Pancreas (tissue), 10 donors: ENCODE data around the gene ERBB4. TPM values are rescaled to one million over a fixed set of nuclear protein-coding genes. Genes with fewer than 3 reads are reported as not detected.

Experiments
- ATAC-seq, 4 donors: fragments of 200-7000 bp; cut with Tn5 transposase; one replicate each; pipeline versions ENCODE4 v1.8.0 to v1.9.1; 2020; ENCODE audit warnings: mild to moderate bottlenecking in 4 of 4, moderate library complexity in 4 of 4
- DNase-seq, 6 donors: peaks; one replicate each; pipeline ENCODE4 v3.0.0-alpha.2; 2020
- FAIRE-seq: peaks from 2 replicates; lab custom pipeline; 2012; peaks lifted over from hg19 to GRCh38; lab: Jason Lieb, UNC
- H3K27ac ChIP-seq, 4 donors: fragments of 200-600 bp; sonication (generic); 1 replicate in 3 of 4; 2 replicates in 1 of 4; pipeline versions ENCODE4 v1.5.0 to v1.8.0; 2020
- H3K27me3 ChIP-seq, 4 donors: fragments of 200-600 bp; one replicate each; pipeline ENCODE4 v1.8.0; 2021
- H3K36me3 ChIP-seq, 3 donors: fragments of 200-600 bp; sonication (generic) in 1 of 3; one replicate each; pipeline versions ENCODE4 v1.5.0 to v1.8.0; 2020 to 2021
- H3K4me1 ChIP-seq, 3 donors: fragments of 200-600 bp; one replicate each; pipeline ENCODE4 v1.8.0; 2021
- H3K4me3 ChIP-seq, 4 donors: fragments of 200-600 bp; sonication (generic) in 2 of 4; one replicate each; pipeline versions ENCODE4 v1.5.0 to v1.8.0; 2020 to 2021
- H3K9me3 ChIP-seq, 4 donors: fragments of 200-600 bp; one replicate each; pipeline ENCODE4 v1.8.0; 2021
- WGBS, 2 donors: extraction: QIAGEN DNeasy Blood & Tissue Kit; methylation state at CpG; one replicate each; pipeline ENCODE4 v1.1.7; 2013; 5-methylcytosine and 5-hydroxymethylcytosine counted together
- intact Hi-C, 3 donors: fragments of 100-400 bp; cut with DNase I; formaldehyde crosslinking; loops; one replicate each; pipeline versions ENCODE4 v1.11.1 to v1.14.2; 2022
- microRNA-seq, 2 donors: library from miRNA; unstranded; fragments of <30 nt; microRNA quantifications; one replicate each; pipeline versions ENCODE4 to v1.1.0, GENCODE V29; 2019 to 2020
- polyA plus RNA-seq, 2 donors: library from polyadenylated mRNA; stranded (reverse); fragments of 200-250 nt; gene quantifications; one replicate each; pipeline ENCODE4 v1.2.3, GENCODE V29; 2013
- total RNA-seq, 6 donors: library from RNA; stranded (reverse); fragmentation: NEBNext Ultra II Directional in 4 of 6; extraction: Animal tissue kit (Norgen Biotek cat#: 25700) in 4 of 6; gene quantifications; one replicate each; pipeline versions ENCODE4 v1.2.1 to v1.2.4, GENCODE V29; 2021 to 2023
- TF ChIP-seq, protein P1 (sequence below), 4 donors: fragments of 200-600 bp; sonication (generic) in 3 of 4; IDR thresholded peaks; one replicate each; pipeline versions ENCODE4 v1.5.0 to v1.8.0; 2021; ENCODE audit warnings: antibody characterized with exemption in 4 of 4
- donor health status: healthy with polysubstance abuse.
- donor health status: DM: no; HTN: no; CAD: no; lungs with moderate emphysema.
- donor health status: DM: no; HTN: no; CAD: no.
- donor health status: control.
- donor health status: control.
- donor health status: Bipolar disorder and iron deficiency.
- donor health status: DM: yes; HTN: yes; CAD: no.
- donor health status: DM: no; HTN: no; CAD: no.
- donor health status: DM: no; HTN: no; CAD: no.
- donor health status: DM: yes; HTN: yes; CAD: no.

Gene ERBB4
- total and polyA plus RNA-seq, 8 donors = 0.30 to 5.0 (median 3.3) TPM

DNA sequence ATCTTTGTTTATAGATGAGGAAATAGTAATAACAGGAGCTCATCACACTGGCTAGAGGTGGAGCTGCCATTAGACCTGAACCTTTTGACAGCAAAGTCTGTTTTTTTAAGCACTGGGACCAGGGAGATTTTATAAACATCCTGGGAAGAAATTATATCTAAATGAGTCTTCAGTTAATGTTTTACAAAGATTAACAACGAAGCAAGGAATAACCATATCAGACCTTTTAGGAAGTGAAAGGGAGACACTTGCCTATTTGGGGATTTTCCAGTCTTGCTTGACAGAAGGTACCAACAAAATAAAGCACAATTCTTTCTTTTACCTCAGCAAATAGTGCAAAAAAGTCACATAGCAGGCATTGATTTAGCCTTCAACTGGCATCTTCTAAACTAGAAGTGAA lies 1205.2 kb downstream of the ERBB4 start:
- Histone ChIP-seq H3K27me3 (no peaks in the 10 kb centered on the region), H3K9me3 (no peaks in the 10 kb centered on the region), H3K4me3 (no peak overlapping the region), H3K36me3 (no peaks in the 10 kb centered on the region), H3K27ac (no peak overlapping the region), H3K4me1 (no peaks in the 10 kb centered on the region)
- peak in 2 of 4 donors; percentile 18 to 42 for ATAC-seq
- no peak for DNase-seq
- no peak for FAIRE-seq
- 5 to 7% methylated on average over 1 of the region's 1 CpG for WGBS, 2 donors
- intact Hi-C loops = no loop called here
- TF ChIP-seq, protein P1, sequence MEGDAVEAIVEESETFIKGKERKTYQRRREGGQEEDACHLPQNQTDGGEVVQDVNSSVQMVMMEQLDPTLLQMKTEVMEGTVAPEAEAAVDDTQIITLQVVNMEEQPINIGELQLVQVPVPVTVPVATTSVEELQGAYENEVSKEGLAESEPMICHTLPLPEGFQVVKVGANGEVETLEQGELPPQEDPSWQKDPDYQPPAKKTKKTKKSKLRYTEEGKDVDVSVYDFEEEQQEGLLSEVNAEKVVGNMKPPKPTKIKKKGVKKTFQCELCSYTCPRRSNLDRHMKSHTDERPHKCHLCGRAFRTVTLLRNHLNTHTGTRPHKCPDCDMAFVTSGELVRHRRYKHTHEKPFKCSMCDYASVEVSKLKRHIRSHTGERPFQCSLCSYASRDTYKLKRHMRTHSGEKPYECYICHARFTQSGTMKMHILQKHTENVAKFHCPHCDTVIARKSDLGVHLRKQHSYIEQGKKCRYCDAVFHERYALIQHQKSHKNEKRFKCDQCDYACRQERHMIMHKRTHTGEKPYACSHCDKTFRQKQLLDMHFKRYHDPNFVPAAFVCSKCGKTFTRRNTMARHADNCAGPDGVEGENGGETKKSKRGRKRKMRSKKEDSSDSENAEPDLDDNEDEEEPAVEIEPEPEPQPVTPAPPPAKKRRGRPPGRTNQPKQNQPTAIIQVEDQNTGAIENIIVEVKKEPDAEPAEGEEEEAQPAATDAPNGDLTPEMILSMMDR (IDR thresholded peaks at IDR 0.05) = no peak

GRCh38 chr2:211331736-211332135 lies 1206.9 kb downstream of the ERBB4 start:
- intact Hi-C loops = no loop called here
- no peak for FAIRE-seq

GRCh38 chr2:211329882-211330281 lies 1208.7 kb downstream of the ERBB4 start:
- FAIRE-seq (no peak), DNase-seq (no peak), ATAC-seq (no peak)
- 78 to 86% methylated on average over 10 of the region's 10 CpGs for WGBS, 2 donors
- no peaks in the 10 kb centered on the region for H3K4me1 ChIP-seq
- intact Hi-C loops = no loop called here
- no peak overlapping the region for H3K27ac ChIP-seq
- H3K36me3 ChIP-seq = no peaks in the 10 kb centered on the region
- TF ChIP-seq, protein P1 (IDR thresholded peaks at IDR 0.05) = no peak
- H3K4me3 ChIP-seq = no peak overlapping the region
- H3K27me3 ChIP-seq = no peaks in the 10 kb centered on the region
- no peaks in the 10 kb centered on the region for H3K9me3 ChIP-seq

More at GRCh38 chr2:211331736-211332135, 1206.9 kb downstream of the ERBB4 start:
- no peak for ATAC-seq
- Histone ChIP-seq H3K4me1 (no peaks in the 10 kb centered on the region), H3K27ac (no peak overlapping the region), H3K9me3 (no peaks in the 10 kb centered on the region), H3K36me3 (no peaks in the 10 kb centered on the region), H3K27me3 (no peaks in the 10 kb centered on the region), H3K4me3 (no peak overlapping the region)
- 60 to 64% methylated on average over 2 of the region's 2 CpGs for WGBS, 2 donors
- TF ChIP-seq, protein P1 (IDR thresholded peaks at IDR 0.05) = no peak
- no peak for DNase-seq

DNA sequence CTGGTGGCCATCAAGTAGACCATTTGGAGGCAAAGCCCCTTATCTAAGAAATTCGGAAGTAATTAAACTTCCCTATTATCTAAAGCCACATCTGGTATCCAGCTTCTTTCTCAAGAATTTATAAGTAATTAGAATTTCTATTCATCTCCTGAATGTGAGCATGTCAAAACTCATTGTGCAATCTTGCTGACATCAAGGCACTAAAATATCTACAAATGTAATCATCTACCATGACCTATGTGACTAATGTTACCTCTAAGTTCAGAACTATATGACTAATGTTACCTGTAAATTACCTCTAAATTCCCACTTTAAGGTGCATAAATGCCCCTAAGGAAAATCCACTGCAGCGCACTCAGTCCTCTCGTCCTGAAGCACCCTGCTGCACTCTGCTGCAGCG lies 1209.2 kb downstream of the ERBB4 start:
- Histone ChIP-seq H3K9me3 (no peaks in the 10 kb centered on the region), H3K36me3 (no peaks in the 10 kb centered on the region), H3K27ac (no peak overlapping the region), H3K27me3 (no peaks in the 10 kb centered on the region), H3K4me1 (no peaks in the 10 kb centered on the region), H3K4me3 (no peak overlapping the region)
- FAIRE-seq (no peak), ATAC-seq (no peak), DNase-seq (no peak)
- 75 to 81% methylated on average over 4 of the region's 4 CpGs for WGBS, 2 donors
- TF ChIP-seq, protein P1 (IDR thresholded peaks at IDR 0.05) = no peak
- intact Hi-C loops = no loop called here

GRCh38 chr2:211328126-211328525 lies 1210.5 kb downstream of the ERBB4 start:
- Histone ChIP-seq H3K27ac (no peak overlapping the region), H3K9me3 (no peaks in the 10 kb centered on the region), H3K27me3 (no peaks in the 10 kb centered on the region), H3K4me3 (no peak overlapping the region), H3K36me3 (no peaks in the 10 kb centered on the region), H3K4me1 (no peaks in the 10 kb centered on the region)
- no peak for FAIRE-seq
- 67 to 75% methylated on average over 2 of the region's 2 CpGs for WGBS, 2 donors
- intact Hi-C loops = no loop called here
- TF ChIP-seq, protein P1 (IDR thresholded peaks at IDR 0.05) = no peak
- no peak for ATAC-seq
- DNase-seq = no peak

Small RNAs within 50 kb of the gene (microRNA-seq; reads per million reads assigned to microRNA genes)
- gene MIR548F2 = 0 reads per million in 2 donors
